Kidney glomerular epithelial cell (primary cell): ENCODE data around the gene MPP4.
A peak's percentile ranks its signal among the peaks of the same experiment; 100 is the strongest.

Source experiments
- DNase-seq: peaks from one replicate; lab custom pipeline; 2025; lab: John Stamatoyannopoulos, UW

MPP4 gene, protein sequence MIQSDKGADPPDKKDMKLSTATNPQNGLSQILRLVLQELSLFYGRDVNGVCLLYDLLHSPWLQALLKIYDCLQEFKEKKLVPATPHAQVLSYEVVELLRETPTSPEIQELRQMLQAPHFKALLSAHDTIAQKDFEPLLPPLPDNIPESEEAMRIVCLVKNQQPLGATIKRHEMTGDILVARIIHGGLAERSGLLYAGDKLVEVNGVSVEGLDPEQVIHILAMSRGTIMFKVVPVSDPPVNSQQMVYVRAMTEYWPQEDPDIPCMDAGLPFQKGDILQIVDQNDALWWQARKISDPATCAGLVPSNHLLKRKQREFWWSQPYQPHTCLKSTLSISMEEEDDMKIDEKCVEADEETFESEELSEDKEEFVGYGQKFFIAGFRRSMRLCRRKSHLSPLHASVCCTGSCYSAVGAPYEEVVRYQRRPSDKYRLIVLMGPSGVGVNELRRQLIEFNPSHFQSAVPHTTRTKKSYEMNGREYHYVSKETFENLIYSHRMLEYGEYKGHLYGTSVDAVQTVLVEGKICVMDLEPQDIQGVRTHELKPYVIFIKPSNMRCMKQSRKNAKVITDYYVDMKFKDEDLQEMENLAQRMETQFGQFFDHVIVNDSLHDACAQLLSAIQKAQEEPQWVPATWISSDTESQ

GRCh38 chr2:201698588-201699226, at the start of gene MPP4:
MPP4 (minus strand) TSS chr2:201698644; CDS start chr2:201693954, 4,690 bp downstream.
- DNase-seq, result no peak

GRCh38 chr2:201746551-201746950, 48.1 kb upstream of the MPP4 start:
- no peak for DNase-seq

DNA sequence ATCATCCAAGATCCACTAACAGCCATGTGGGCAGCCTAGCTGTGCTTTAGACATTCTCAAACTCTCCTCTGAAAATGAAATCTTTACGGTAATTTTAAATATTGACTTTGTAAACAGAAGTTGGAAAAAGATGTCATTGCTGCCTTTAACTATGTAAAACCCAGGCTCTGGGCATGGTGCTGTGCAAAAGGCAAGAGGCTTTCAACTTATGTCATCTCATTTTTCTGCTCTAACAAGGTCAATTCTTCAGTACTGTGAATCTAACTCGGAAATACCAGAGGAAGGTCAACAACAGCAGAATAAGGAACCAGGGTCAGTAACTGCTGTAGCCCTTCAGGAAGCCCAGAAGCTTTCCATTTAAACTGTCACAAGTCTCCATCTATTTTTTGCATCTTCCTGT, 37.0 kb upstream of the MPP4 start:
- DNase-seq, result no peak

DNA sequence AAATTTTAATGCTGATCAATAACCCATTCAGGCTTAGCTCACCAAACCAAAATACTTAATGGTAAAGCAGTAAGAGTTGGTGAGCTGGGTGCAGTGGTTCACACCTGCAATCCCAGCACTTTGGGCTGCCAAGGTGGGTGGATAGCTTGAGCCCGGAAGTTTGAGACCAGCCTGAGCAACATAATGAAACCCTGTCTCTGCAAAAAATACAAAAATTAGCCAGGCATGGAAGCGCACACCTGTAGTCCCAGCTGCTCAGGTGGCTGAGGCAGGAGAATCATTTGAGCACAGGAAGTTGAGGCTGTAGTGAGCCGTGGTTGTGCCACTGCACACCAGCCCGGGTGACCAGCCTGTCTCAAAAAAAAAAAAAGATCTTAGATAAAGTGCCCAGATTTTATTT, 35.7 kb upstream of the MPP4 start:
- no peak for DNase-seq

DNA sequence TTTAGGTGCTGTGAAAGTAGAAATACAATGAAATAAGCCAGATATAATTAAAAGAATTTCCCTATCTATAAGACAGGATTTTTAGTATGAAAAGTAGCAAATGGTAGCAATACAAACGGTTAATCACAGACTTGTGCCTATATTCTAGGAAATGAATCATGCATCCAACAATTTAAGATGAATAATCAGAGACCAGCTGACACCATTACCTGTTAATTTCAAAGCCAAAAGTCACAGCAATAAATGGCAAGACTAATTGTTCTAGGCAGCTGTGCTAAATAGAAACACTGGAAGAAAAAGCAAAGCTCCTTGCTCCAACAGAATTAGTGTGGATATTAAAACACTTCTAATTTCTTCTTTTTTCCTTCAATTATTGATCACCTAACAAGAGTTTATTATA, 35.1 kb upstream of the MPP4 start:
- peak; percentile 9 for DNase-seq

GRCh38 chr2:201730651-201731285, 32.3 kb upstream of the MPP4 start:
- no peak for DNase-seq

GRCh38 chr2:201715459-201715858, 17.0 kb upstream of the MPP4 start:
- peak; percentile 4 for DNase-seq

DNA sequence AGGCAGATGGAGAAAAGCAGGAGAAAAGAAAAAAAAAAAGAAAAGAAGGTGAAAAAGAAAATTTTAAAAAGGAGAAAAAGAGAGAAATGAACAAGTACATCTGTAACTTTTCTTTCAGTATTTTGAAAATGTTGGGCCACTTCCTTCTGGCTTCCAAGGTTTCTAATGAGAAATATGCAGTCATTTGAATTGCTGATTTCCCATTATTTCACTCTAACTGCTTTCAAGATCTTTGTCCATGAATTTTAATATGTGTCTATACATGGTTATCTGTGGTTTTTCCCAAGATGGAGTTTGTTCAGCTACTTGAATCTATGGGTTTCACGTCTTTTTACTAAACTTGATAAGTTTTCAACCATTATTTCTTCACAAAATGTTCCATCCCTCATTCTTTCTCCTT, 14.3 kb upstream of the MPP4 start:
- DNase-seq, result no peak

DNA sequence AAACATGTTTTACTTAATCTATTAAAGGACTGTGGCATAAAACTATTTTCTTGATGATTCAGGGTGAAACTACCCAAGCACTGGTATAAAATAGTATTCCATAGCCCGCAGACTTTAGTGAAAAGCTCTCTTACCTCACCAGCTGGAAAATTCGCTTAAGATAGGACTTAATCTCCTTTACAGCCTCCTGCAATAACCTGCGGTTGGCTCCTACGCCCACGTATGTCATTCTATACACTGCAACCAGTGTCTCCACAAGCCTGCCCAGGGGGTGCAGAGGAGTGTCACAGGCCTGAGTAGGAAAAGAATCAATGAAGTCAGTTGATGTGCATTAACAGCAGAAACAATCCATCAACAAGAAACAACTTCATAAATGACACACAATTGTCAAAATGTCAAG, 11.3 kb upstream of the MPP4 start:
- DNase-seq, result no peak

GRCh38 chr2:201709049-201709448, 10.6 kb upstream of the MPP4 start:
- DNase-seq, result no peak

DNA sequence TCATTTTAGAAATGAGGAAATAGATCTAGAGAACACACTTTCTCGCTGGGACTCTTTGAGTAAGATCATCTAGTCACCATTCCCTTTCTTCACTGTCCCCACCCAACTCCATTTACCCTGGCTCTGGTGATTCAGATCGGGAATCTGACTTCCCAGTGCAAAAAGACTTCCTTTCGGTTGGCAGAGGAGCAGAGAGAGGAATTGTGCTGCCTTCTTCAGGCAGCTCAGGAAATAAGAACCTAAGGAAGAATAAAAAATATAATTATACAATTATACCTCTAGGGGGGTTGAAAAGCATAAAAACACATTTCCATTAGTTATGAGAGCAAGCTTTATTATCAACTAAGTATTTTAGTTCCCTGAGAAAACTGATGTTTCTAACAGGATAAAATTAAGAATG, 9.3 kb upstream of the MPP4 start:
- no peak for DNase-seq

DNA sequence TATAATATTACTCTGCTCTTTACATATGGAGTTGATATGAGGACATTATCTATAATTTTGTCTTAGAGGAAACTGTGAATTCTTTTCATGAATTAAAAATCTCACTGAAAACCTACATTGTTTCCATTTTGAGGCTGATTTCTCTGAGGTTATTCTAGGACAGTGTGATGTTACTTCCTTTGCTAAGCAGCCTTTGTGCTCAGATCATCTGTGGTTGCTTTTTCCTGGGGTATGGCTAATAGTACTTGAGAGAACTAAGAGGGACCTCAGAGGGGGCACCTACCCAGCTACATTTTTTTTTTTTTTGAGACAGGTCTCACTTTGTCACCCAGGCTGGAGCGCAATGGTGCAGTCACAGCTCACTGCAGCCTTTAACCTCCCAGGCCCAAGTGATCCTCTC, 8.7 kb upstream of the MPP4 start:
- DNase-seq, result no peak

- DNase-seq, result no peak
These were observed 6.1 kb upstream of the MPP4 start for GRCh38 chr2:201704536-201704935.

DNA sequence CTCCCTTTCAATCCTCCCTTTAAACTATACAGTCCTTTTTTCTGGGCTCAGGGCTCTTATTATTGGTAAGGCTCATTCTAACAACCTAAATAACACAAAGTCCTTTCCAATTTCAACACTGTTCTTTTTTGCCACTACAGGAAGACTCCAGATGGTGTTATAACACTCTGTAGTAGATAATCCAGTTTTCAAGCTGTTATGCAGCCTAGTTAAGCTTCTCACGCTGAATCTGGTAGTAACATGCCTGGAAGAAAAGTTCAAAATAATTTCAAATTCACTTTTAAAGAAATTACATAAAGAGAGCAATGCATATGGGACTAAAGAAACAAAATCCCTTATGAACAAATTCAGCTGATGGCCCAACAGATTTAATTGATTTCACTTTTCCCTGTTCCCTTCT, 3.2 kb upstream of the MPP4 start:
- no peak for DNase-seq

DNA sequence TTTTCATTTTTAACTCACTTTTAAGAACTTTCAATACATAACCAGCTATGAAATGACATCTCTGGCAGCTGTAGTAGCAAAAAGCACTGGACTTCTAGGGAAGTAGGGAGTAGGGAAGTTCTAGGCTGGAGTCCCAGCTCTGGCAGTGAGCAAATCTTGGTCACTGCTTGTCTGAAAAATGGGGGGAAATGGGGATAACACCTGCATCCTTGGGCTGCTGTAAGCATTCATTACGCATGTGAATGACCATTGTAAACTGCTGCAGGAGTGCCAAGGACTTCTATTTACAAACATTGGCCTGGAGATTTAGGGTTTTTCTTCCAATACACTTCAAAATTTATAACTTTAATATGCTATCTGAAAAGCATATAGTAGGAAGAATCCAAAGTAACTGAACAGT, 972 bp upstream of the MPP4 start:
- DNase-seq, result no peak

DNA sequence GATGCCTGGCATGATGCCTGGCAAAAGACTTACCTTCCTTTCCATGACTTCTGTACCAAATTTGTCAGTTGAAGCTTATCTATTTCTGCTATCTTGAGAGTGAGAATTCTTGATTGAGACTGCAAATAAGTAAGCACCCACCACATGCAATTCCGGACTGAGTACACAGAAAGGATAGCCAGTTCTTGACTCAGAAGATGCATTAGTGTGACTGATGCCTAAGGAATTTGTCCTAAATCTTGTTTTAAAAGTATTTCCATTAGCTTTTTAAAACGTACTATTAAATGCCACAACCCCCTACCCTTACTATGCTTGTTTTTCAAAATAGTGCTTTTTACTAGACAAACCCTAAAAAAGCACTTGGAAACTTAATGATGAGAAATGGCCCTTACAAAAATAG, 545 bp downstream of the MPP4 start:
- peak; percentile 3 for DNase-seq

- peak; percentile 52 for DNase-seq
These were observed 2.2 kb downstream of the MPP4 start for GRCh38 chr2:201696151-201696659.

DNA sequence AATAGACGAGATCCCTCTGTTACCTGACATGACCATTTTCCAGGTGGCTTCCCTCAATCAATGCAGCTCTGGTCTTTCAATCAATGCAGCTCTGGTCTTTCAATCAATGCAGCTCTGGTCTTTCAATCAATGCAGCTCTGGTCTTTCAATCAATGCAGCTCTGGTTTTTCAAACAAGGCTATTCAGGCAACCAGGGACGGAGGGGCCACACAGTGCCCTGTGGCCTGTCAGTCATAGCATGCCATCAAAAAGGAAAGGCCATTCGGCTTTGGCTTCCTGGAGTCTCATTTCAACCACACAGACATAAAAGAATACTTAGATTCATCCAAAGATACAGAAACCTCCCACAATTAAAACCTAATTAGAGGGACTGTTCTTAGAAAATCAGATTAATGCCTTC, 13.3 kb downstream of the MPP4 start:
- no peak for DNase-seq

DNA sequence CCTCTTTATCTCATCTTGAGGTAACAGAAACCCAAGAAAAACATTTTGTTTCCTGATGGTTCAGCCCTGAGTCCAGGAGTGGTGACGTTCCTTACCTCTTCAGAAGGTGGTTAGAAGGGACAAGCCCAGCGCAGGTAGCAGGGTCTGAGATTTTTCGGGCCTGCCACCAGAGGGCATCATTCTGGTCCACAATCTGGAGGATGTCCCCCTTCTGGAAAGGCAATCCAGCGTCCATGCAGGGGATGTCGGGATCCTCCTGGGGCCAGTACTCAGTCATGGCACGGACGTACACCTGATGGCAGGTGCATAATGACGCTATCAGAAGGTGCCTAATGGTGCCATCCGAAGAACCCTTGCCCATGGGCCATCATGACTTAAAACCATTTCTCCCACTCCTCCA, 17.7 kb downstream of the MPP4 start:
- no peak for DNase-seq

GRCh38 chr2:201678401-201678800, 20.0 kb downstream of the MPP4 start:
- no peak for DNase-seq

DNA sequence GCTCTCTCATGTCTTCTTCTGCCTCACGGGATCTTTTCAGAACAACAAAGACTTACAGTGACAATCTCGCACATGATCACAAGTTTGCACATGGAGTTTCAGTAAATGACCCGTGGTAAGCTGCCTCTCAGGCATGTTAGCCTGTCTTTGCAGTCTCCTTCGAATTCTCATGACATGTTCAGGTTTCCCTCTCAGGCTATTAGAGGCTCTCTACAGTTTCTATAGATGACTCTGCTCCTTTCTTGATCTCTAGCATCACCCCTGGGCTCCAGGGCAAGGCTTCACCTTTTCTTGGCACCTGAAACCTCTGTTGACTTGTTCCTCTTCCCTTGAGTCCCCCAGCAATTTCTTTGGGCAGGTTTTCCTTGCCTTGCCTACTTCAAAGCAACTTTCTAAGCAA, 23.0 kb downstream of the MPP4 start:
- no peak for DNase-seq

- no peak for DNase-seq
These were observed 23.6 kb downstream of the MPP4 start for GRCh38 chr2:201674794-201675193.

- DNase-seq, result no peak
These were observed 24.1 kb downstream of the MPP4 start for GRCh38 chr2:201674298-201674697.
